ENCODE data around the gene C5orf34. TPM values are rescaled to one million over a fixed set of nuclear protein-coding genes. Genes with fewer than 3 reads are reported as not detected.
"Not testable (repeated sequence)": the region's sequence is repeated elsewhere in the genome, so short reads cannot be mapped to it uniquely, and the experiment has no call there.

The C5orf34 gene
- total RNA-seq, 1 donor from 2014 or later: 4.8 TPM

GRCh38 chr5:43556857-43557542, 42.1 kb upstream of the C5orf34 start, which contains the start of gene PAIP1:
Gene PAIP1 (minus strand): TSS chr5:43557077. CDS start chr5:43556846, 231 bp downstream.
- Mint-ChIP-seq H3K4me1 (ENCODE audit: unreplicated experiment) (peaks cover 10% of the 10 kb centered on the region), H3K4me3 (ENCODE audit: unreplicated experiment) (peak within 1 kb of the TSS; percentile 98), H3K27me3 (ENCODE audit: unreplicated experiment) (peaks cover 12% of the 10 kb centered on the region), H3K9me3 (ENCODE audit: unreplicated experiment) (no peaks in the 10 kb centered on the region), H3K36me3 (ENCODE audit: low read depth, unreplicated experiment) (peaks cover 8% of the 10 kb centered on the region), H3K27ac (ENCODE audit: unreplicated experiment) (peak within 1 kb of the TSS; percentile 98)
- DNase-seq (ENCODE audit: low spot score): peak; percentile 86
- no peak for TF ChIP-seq CTCF (IDR thresholded peaks at IDR 0.05; ENCODE audit: unreplicated experiment)

GRCh38 chr5:43556607-43556856, 41.6 kb upstream of the C5orf34 start:
- not testable (repeated sequence) for DNase-seq (ENCODE audit: low spot score); H3K4me3 Mint-ChIP-seq (ENCODE audit: unreplicated experiment); H3K4me1 Mint-ChIP-seq (ENCODE audit: unreplicated experiment); H3K36me3 Mint-ChIP-seq (ENCODE audit: low read depth, unreplicated experiment); H3K27ac Mint-ChIP-seq (ENCODE audit: unreplicated experiment); H3K9me3 Mint-ChIP-seq (ENCODE audit: unreplicated experiment)
- H3K27me3 Mint-ChIP-seq (ENCODE audit: unreplicated experiment): peaks cover 12% of the 10 kb centered on the region

GRCh38 chr5:43555895-43556606, 41.1 kb upstream of the C5orf34 start:
- TF ChIP-seq CTCF (IDR thresholded peaks at IDR 0.05; ENCODE audit: unreplicated experiment): no peak
- Mint-ChIP-seq H3K27me3 (ENCODE audit: unreplicated experiment) (peaks cover 12% of the 10 kb centered on the region), H3K4me3 (ENCODE audit: unreplicated experiment) (peak overlapping the region; percentile 97), H3K9me3 (ENCODE audit: unreplicated experiment) (no peaks in the 10 kb centered on the region), H3K4me1 (ENCODE audit: unreplicated experiment) (peaks cover 12% of the 10 kb centered on the region), H3K27ac (ENCODE audit: unreplicated experiment) (peak overlapping the region; percentile 96), H3K36me3 (ENCODE audit: low read depth, unreplicated experiment) (peaks cover 8% of the 10 kb centered on the region)
- DNase-seq (ENCODE audit: low spot score): peak; percentile 66

- no peak overlapping the region for H3K27ac Mint-ChIP-seq (ENCODE audit: unreplicated experiment)
- H3K4me3 Mint-ChIP-seq (ENCODE audit: unreplicated experiment): no peak overlapping the region
- peaks cover 18% of the 10 kb centered on the region for H3K4me1 Mint-ChIP-seq (ENCODE audit: unreplicated experiment)
- no peak for TF ChIP-seq CTCF (IDR thresholded peaks at IDR 0.05; ENCODE audit: unreplicated experiment)
- no peaks in the 10 kb centered on the region for H3K9me3 Mint-ChIP-seq (ENCODE audit: unreplicated experiment)
- peaks cover 8% of the 10 kb centered on the region for H3K36me3 Mint-ChIP-seq (ENCODE audit: low read depth, unreplicated experiment)
- peaks cover 12% of the 10 kb centered on the region for H3K27me3 Mint-ChIP-seq (ENCODE audit: unreplicated experiment)
- DNase-seq (ENCODE audit: low spot score): no peak
Measured at GRCh38 chr5:43554497-43554896, 39.5 kb upstream of the C5orf34 start.

GRCh38 chr5:43553381-43553780, 38.4 kb upstream of the C5orf34 start:
- no peak overlapping the region for H3K4me3 Mint-ChIP-seq (ENCODE audit: unreplicated experiment)
- H3K36me3 Mint-ChIP-seq (ENCODE audit: low read depth, unreplicated experiment): peaks cover 13% of the 10 kb centered on the region
- peaks cover 18% of the 10 kb centered on the region for H3K4me1 Mint-ChIP-seq (ENCODE audit: unreplicated experiment)
- no peak for TF ChIP-seq CTCF (IDR thresholded peaks at IDR 0.05; ENCODE audit: unreplicated experiment)
- H3K27ac Mint-ChIP-seq (ENCODE audit: unreplicated experiment): no peak overlapping the region
- no peak for DNase-seq (ENCODE audit: low spot score)
- no peaks in the 10 kb centered on the region for H3K9me3 Mint-ChIP-seq (ENCODE audit: unreplicated experiment)
- peaks cover 11% of the 10 kb centered on the region for H3K27me3 Mint-ChIP-seq (ENCODE audit: unreplicated experiment)

Measured in endothelial cell (in vitro differentiated cells).